ENCODE data around the gene PRSS35.

- TF ChIP-seq CTCF (IDR thresholded peaks at IDR 0.05) (no peak), ZFX (IDR thresholded peaks at IDR 0.05; ENCODE audit: borderline replicate concordance) (no peak)
Observed at GRCh38 chr6:83476971-83477370, 35.4 kb upstream of the PRSS35 start.

Data from 22Rv1 (cell line).